Measurements from ENCODE around the gene FKBP10.
"Not testable (repeated sequence)": the region's sequence is repeated elsewhere in the genome, so short reads cannot be mapped to it uniquely, and the experiment has no call there.

The FKBP10 gene

DNA sequence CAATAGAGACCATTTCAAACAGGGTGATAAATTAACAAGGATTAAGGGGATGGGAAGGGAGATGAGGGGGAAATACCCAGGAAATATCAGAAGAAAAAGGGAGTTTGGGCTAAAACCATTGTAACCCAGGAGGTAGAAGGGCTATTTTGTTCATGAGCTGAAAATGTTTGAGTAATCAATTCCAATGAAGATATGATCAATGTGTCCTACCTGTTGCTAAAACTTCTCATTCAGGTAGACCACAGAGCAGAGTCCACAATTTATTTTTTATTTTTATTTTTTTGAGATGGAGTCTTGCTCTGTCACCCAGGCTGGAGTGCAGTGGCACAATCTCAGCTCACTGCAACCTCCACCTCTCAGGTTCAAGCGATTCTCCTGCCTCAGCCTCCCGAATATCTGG, 26.6 kb downstream of the FKBP10 start:
- DNase-seq (ENCODE audit: low spot score): not testable (repeated sequence)

DNA sequence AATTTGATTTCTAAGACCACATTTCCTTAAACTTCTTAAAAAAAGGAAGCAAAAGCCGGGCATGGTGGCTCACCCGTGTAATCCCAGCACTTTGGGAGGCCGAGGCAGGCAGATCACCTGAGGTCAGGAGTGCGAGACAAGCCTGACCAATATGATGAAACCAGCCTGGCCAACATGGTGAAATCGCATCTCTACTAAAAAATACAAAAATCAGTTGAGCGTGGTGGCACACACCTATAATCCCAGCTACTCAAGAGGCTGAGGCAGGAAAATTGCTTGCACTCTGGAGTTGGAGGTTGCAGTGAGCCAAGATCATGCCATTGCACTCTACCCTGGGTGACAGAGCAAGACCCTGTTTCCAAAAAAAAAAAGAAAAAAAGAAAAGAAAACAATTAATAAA, 28.0 kb downstream of the FKBP10 start:
- not testable (repeated sequence) for DNase-seq (ENCODE audit: low spot score)

DNA sequence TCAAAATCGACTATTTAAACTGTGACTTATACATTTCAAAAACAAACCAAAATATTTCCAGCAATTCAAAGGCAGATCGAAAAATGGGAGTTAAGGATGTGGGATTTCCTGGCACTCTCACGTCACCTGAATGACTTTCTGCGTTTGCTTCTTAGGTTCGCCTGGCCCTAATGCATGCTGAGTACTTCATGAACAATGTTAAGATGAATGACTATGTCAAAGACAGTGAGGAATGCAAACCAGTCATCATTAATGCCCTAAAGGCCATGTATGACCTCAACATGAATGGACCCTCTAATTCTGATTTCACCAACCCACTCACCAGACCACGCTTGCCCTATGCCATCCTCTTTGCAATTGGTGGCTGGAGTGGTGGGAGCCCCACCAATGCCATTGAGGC, 32.2 kb downstream of the FKBP10 start:
- no peak for DNase-seq (ENCODE audit: low spot score)

DNA sequence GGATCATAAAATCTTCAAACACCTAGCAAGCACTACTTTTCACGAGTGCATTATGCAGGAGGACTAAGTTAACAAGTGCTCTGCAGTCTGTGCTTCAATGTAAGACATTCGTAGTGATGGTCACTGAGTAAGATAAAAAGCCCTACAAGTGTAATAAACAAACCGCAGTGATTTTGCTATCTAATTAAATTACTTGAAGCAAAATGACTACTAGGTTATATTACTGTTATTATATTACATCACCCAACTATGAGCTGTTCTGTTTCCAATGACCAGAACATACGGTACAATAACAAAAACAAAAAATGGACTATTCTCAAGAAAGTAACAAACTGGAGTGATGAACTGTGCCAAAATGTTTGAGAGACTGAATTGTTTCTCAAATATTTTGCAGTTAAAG, 36.0 kb downstream of the FKBP10 start:
- no peak for DNase-seq (ENCODE audit: low spot score)

DNA sequence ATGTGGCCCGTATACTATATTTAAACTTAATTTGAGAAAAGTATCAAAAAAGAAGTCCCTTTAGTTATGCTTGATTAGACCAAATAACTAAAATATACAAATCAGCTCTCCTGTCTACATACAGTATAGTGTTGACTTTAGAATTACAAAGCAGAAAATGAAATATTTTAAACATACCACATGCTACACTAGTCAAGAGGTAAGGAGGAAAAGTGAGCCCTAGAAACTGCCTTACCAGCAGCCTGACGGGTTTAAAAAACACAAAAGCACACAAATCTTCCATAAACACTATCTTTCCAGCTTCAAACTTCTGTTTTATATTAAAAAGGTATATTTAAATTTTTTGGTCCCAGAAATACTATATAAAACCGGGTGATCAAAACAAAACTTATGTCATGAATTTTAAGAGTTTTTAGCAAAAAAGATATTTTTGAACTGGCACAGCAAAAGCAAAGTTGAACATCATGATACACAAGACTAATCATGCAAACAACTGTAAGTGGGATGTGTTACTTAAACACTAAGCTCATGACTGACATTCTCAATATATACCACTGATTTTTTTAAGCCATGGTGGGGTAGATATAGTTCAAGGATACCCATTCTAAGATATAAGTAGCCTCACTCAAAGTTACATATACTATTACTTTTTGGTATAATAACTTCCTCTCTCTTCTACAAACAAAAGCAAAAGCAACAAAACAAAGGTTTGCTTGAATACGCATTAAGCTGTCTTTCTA, 36.6 kb downstream of the FKBP10 start:
- no peak for DNase-seq (ENCODE audit: low spot score)

DNA sequence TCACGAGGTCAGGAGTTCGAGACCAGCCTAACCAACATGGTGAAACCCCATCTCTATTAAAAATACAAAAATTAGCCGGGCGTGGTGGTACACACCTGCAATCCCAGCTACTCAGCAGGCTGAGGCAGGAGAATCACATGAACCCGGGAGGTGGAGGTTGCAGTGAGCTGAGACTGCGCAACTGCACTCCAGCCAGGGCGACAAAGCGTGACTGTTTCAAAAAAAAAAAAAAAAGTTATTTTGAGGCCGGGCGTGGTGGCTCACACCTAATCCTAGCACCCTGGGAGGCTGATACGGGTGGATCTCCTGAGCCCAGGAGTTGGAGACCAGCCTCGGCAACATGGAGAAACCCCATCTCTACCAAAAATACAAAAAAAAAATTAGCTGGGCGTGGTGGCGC, 38.6 kb downstream of the FKBP10 start:
- not testable (repeated sequence) for DNase-seq (ENCODE audit: low spot score)

DNA sequence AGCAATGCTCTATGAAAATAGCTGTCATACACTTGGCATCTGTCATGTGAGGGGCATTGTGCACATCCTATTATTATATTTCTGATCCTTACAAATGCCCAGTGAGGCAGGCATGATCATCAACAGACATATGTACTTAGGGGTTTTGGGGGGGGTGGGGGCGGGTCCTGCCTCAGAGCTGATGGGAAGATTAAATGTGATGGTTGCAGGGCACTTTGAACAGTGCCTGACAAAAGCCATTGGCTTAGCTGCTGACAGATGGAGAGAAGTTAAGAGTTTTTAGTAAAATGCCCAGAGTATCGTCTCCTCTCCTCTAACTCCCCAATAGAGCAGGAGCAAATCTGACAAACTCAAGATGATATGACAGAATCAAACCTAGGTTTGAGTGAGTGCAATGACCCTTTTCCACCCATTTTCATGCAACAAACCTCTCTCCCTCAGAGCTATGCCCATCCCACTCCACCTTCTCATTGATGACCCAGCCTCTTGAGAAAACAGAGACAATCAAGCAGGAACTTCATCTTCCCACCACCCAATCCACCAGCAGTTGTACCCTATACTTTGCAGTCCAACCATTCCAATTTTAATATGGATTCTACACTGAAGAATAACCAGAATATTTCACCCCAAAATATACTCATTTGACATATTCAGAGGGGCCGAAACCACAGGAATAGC, 47.6 kb downstream of the FKBP10 start:
- DNase-seq (ENCODE audit: low spot score): no peak

DNA sequence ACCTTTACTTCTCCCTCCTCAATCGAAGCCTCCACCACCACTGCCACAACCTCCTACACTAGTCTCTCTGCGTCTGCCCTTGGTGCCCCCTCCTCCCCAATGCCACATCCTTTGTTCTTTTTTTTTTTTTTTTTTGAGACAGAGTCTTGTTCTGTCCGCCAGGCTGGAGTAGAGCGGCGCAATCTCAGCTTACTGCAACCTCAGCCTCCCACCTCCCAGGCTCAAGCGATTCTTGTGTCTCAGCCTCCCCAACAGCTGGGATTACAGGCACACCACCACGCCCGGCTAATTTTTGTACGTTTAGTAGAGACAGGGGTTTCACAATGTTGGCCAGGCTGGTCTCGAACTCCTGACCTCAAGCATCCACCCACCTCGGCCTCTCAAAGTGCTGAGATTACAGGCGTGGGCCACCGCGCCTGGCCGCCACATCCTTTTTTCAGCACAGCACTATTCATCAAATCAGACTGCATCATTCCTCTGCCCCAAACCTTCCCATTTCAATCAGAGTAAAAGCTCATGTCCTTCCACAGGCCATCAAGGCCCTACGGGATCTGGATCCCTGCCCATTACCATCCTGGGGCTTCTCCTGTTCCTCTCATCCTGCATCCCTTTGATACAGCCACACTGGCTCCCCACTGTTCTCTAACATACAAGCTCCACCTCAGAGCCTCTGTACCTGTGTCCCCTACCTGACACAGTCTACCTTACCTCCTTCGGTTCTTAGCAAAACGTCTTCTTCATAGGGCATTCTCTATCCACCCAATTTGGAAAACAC, 50.5 kb downstream of the FKBP10 start:
- no peak for DNase-seq (ENCODE audit: low spot score)

DNA sequence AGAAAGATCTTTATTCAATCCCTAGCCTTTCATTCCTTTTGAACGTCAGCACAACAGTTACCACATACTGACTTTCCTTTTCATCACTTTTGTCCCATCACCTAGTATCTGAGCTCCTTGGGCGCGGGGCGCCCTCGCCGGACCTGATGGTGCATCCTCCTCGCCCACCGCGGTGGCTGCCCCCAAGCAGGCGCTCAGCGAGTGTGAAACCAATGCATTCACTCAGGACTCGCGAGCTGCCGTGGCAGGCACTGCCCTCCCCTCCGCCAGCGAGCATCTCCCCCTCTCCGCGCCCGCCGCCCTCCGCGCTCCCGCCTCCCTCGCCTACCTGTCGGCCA, 51.7 kb downstream of the FKBP10 start:
- DNase-seq (ENCODE audit: low spot score): no peak

DNA sequence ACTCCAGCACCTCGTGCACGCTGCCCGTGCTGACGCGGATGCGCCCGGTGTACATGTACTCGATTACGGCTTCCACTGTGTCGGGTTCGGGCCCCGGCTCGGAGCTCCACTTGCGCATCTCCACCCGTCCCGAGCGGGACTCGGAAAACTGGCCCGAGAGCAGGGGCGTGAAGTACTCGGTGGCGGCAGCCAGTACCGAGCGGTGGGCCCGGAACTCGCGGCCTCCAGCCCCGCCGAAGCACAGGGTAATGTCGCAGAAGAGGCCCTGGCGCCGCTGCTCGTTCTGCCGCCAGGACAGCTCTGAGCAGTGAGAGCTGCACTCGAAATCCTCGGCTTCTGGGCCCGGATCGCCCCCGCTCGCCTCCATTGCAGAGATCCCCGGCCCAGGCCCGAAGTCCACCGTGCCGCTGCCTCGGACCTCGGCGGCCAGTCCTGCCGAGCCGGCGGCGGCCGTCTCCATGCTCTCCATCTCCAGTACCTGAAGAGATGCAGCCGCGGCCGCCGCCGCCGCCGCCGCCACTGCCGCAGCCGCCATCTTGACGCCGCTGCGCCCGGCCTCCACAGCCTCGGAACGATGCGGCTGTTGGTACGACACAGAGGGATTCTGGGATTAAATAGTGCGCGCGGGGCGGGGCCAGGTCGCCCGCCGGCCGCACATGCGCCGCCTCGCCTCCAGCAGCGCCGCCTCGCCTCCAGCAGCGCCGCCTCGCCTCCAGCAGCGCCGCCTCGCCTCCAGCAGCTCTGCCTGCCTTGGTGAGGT, 52.2 kb downstream of the FKBP10 start, which contains the start of gene KLHL11:
Gene KLHL11 (minus strand): TSS at position 588 of the 760 bp plus-strand sequence. CDS start 53 bp downstream, at position 535.
- DNase-seq (ENCODE audit: low spot score): peak; percentile 90

DNA sequence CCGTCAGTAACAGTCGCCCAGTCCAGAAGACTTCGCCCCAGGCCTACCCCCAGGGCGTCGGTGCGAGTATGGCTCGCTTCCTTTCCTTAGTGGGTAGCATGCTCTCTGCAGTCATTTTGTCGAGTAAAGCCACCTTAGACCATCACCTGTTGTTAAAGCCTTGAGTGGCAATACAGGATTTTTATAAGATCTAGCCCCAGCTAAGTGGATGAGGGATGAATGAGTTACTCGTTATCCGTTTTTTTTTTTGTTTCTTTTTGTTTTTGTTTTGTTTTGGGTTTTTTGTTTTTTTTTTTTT, 52.7 kb downstream of the FKBP10 start:
- no peak for DNase-seq (ENCODE audit: low spot score)

DNA sequence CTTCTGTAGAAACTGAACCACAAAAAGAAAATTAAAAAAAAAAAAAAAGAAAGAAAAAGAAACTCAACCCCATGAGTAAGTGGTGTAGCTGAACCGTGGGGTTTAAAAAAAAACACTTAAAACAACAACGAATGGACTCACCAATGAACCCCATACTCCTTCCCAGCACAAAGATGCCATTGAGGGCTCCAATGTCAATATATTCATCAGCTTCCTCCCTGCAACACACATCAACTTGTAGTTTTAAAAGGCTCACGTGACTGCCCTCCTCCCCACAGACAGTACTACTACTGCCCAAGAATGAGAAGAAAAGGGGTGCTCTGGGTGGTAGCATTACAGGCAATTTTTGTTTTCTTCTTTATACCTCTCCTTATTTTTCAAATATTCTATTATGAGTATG, 55.8 kb downstream of the FKBP10 start:
- DNase-seq (ENCODE audit: low spot score): peak; percentile 72

DNA sequence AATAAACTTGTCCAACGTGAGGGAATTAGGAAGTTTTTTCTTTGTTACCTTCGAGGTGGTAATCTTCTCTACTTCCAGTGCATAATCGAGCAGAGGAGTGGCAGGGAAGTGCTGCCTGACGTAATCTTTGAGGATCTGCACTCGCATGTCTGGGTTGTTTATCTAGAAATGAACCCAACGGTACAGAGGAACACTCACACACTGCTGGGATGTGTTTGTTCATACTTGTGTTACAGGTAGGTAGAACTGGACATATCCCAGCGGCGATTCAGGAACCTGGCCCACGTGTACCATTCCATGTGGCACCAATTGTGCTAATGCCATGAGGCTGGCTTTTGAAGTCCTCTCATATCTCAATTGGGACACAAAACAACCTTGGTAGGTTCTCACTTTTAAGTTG, 56.6 kb downstream of the FKBP10 start:
- DNase-seq (ENCODE audit: low spot score): no peak

DNA sequence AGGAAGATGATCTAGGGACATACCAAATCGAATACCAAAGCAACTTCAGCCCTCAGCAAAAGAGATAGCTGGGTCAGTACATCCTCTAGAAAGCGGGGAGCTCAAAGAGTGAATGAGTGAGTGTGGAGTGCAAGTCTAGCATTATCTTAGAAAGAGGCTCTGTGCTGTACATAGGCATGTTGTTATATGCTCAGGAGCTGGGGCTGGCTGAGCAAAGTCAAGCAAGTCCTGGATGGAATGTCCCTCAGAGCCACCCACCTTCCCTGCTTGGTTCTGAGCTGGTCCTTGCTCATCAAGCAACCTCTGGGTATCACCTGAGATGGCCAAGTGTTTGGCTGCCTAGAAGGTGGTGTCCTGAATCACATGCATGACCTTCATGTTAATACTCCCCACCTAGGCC, 57.3 kb downstream of the FKBP10 start:
- no peak for DNase-seq (ENCODE audit: low spot score)

DNA sequence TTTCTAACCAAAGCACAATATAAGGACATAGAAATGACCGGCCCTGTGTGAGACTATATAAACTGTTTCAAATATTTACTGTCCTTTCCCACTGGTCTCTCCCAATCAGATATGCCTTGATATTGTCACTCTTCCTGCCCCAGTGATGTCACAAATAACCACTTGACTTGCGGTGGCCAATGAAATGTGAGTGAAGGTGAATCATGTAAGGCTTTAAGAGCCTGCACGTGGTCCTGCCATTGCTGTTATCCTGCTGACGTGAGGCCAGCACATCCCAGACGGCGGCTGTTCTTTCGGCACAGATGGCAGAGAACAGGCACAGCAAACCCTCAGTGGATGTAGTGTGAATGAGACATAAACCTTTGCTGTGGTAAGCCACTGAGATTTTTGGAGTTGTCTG, 57.8 kb downstream of the FKBP10 start:
- no peak for DNase-seq (ENCODE audit: low spot score)

DNA sequence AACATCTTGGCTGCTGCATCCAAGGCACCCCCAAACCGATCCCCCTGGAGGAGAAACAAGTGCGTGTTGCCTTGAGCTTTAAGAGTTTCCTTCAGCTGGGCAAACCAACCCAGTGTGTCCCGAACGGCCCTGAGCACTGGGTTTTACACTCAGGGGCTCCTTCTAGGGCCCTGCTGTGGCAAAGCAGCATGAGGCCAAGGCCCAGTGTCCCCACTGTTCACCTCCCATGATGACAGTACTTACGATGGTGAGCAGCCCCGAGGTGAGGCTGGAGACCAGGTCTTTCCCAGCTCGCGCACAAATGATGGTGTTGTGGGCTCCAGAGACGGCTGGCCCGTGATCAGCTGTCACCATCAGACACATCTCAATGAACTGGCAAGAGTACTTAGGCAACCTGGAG, 59.0 kb downstream of the FKBP10 start:
- DNase-seq (ENCODE audit: low spot score): no peak

All from COLO829 (cell line).